Mucosa of rectum (tissue), 2 donors: Measurements from ENCODE around the gene PHPT1.
A peak's percentile ranks its signal among the peaks of the same experiment; 100 is the strongest.

ENCODE experiments used
- H3K27ac ChIP-seq, 2 donors: one replicate each; pipeline ENCODE4 v1.7.0; 2013; ENCODE audit warnings: inconsistent platforms in 2 of 2, low read depth in 2 of 2, low read length in 2 of 2
- H3K27me3 ChIP-seq, 2 donors: one replicate each; pipeline ENCODE4 v1.7.0; 2013; ENCODE audit warnings: low read length in 2 of 2; ENCODE audit not compliant: control insufficient read depth in 2 of 2, insufficient read depth in 2 of 2
- H3K36me3 ChIP-seq, 2 donors: one replicate each; pipeline ENCODE4 v1.7.0; 2013; ENCODE audit warnings: low read length in 2 of 2; ENCODE audit not compliant: control insufficient read depth in 2 of 2, insufficient read depth in 2 of 2
- H3K4me1 ChIP-seq, 2 donors: one replicate each; pipeline ENCODE4 v1.7.0; 2013; ENCODE audit warnings: low read length in 2 of 2, mild to moderate bottlenecking in 1 of 2; ENCODE audit not compliant: control insufficient read depth in 2 of 2, insufficient read depth in 2 of 2
- H3K4me3 ChIP-seq, 2 donors: one replicate each; pipeline ENCODE4 v1.7.0; 2013; ENCODE audit warnings: low read length in 2 of 2
- H3K9ac ChIP-seq, 2 donors: one replicate each; pipeline ENCODE4 v1.7.0; 2013; ENCODE audit warnings: low read length in 2 of 2, low read depth in 1 of 2, mild to moderate bottlenecking in 1 of 2
- H3K9me3 ChIP-seq, 2 donors: one replicate each; pipeline ENCODE4 v1.7.0; 2013; ENCODE audit warnings: low read length in 2 of 2; ENCODE audit not compliant: control insufficient read depth in 2 of 2
- donor health status: healthy.
- donor health status: Normal muscosa, but diverticular disease.

The PHPT1 gene

GRCh38 chr9:136850866-136851775, 1.9 kb downstream of the PHPT1 start:
- Histone ChIP-seq H3K4me3 (no peak overlapping the region), H3K27me3 (peaks cover 0 to 3% of the 10 kb centered on the region in 2 donors), H3K36me3 (peaks cover 4 to 10% of the 10 kb centered on the region in 2 donors), H3K27ac (no peak overlapping the region), H3K9ac (peak overlapping the region in 1 of 2 donors; percentile 82), H3K4me1 (peaks cover 17 to 25% of the 10 kb centered on the region in 2 donors), H3K9me3 (no peaks in the 10 kb centered on the region)

- Histone ChIP-seq H3K27me3 (no peaks in the 10 kb centered on the region), H3K9me3 (no peaks in the 10 kb centered on the region), H3K4me3 (no peak within 1 kb of the TSS), H3K36me3 (peaks cover 4 to 10% of the 10 kb centered on the region in 2 donors), H3K9ac (peak within 1 kb of the TSS in 1 of 2 donors; percentile 7), H3K4me1 (peaks cover 20 to 25% of the 10 kb centered on the region in 2 donors), H3K27ac (no peak within 1 kb of the TSS)
These were observed 2.9 kb downstream of the PHPT1 start, which contains the start of gene MAMDC4 for GRCh38 chr9:136851941-136852663. Gene MAMDC4, plus strand, starts transcription at chr9:136852346. Its CDS starts 71 bp downstream, at chr9:136852417.

- Histone ChIP-seq H3K4me3 (no peak overlapping the region), H3K36me3 (peaks cover 4 to 10% of the 10 kb centered on the region in 2 donors), H3K9ac (peak overlapping the region in 1 of 2 donors; percentile 7), H3K9me3 (no peaks in the 10 kb centered on the region), H3K27ac (no peak overlapping the region), H3K27me3 (no peaks in the 10 kb centered on the region), H3K4me1 (peaks cover 29% of the 10 kb centered on the region in 2 donors)
These were observed 3.7 kb downstream of the PHPT1 start for GRCh38 chr9:136852664-136853595.

- H3K27me3 ChIP-seq = no peaks in the 10 kb centered on the region
- H3K36me3 ChIP-seq = peaks cover 4 to 10% of the 10 kb centered on the region in 2 donors
- peaks cover 33 to 36% of the 10 kb centered on the region in 2 donors for H3K4me1 ChIP-seq
- H3K4me3 ChIP-seq = no peak overlapping the region
- H3K27ac ChIP-seq = no peak overlapping the region
- H3K9ac ChIP-seq = no peak overlapping the region
- H3K9me3 ChIP-seq = no peaks in the 10 kb centered on the region
These were observed 4.4 kb downstream of the PHPT1 start for GRCh38 chr9:136853596-136854112.

- H3K9ac ChIP-seq = no peak overlapping the region
- peaks cover 4 to 10% of the 10 kb centered on the region in 2 donors for H3K36me3 ChIP-seq
- no peaks in the 10 kb centered on the region for H3K27me3 ChIP-seq
- peaks cover 39 to 42% of the 10 kb centered on the region in 2 donors for H3K4me1 ChIP-seq
- no peak overlapping the region for H3K27ac ChIP-seq
- H3K9me3 ChIP-seq = no peaks in the 10 kb centered on the region
- H3K4me3 ChIP-seq = no peak overlapping the region
These were observed 5.1 kb downstream of the PHPT1 start for GRCh38 chr9:136854113-136854841.

GRCh38 chr9:136854842-136855460, 5.7 kb downstream of the PHPT1 start:
- no peak overlapping the region for H3K27ac ChIP-seq
- no peak overlapping the region for H3K4me3 ChIP-seq
- H3K27me3 ChIP-seq = no peaks in the 10 kb centered on the region
- no peak overlapping the region for H3K9ac ChIP-seq
- H3K36me3 ChIP-seq = peaks cover 4 to 10% of the 10 kb centered on the region in 2 donors
- peaks cover 43 to 44% of the 10 kb centered on the region in 2 donors for H3K4me1 ChIP-seq
- H3K9me3 ChIP-seq = no peaks in the 10 kb centered on the region

GRCh38 chr9:136855461-136856078, 6.4 kb downstream of the PHPT1 start:
- Histone ChIP-seq H3K4me3 (no peak overlapping the region), H3K9ac (peak overlapping the region in 1 of 2 donors; percentile 20), H3K36me3 (peaks cover 6 to 8% of the 10 kb centered on the region in 2 donors), H3K27ac (no peak overlapping the region), H3K9me3 (no peaks in the 10 kb centered on the region), H3K27me3 (no peaks in the 10 kb centered on the region), H3K4me1 (peaks cover 42 to 44% of the 10 kb centered on the region in 2 donors)

- Histone ChIP-seq H3K27ac (no peak overlapping the region), H3K4me3 (no peak overlapping the region), H3K36me3 (peaks cover 6% of the 10 kb centered on the region in 2 donors), H3K27me3 (no peaks in the 10 kb centered on the region), H3K4me1 (peaks cover 40 to 47% of the 10 kb centered on the region in 2 donors), H3K9me3 (no peaks in the 10 kb centered on the region), H3K9ac (peak overlapping the region in 1 of 2 donors; percentile 20)
These were observed 6.9 kb downstream of the PHPT1 start for GRCh38 chr9:136856079-136856476.
